ENCODE data around the gene CAV2.

Gene CAV2

DNA sequence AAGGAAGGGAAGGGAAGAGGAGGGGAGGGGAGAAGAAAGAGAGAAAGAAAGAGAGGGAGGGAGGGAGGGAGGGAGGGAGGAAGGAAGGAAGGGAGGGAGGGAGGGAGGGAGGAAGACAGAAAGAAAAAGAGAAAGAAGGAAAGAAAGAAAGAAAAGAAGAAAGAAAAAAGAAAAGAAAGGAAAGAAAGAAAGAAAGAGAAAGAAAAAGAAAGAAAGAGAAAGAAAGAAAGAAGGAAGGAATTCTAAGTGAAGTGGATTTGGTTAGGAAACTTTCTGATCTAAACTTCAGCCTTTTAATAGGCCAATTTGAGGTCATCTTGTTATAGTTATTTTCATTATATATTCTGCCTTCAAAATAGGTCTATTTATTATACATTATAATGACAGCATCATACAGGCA lies 4.3 kb downstream of the CAV2 start:
- intact Hi-C loops (cut with micrococcal nuclease), result no loop called here
- Mint-ChIP-seq H3K9me3 (no peaks in the 10 kb centered on the region), H3K27ac (no peak overlapping the region), H3K36me3 (ENCODE audit: low read depth) (no peaks in the 10 kb centered on the region), H3K4me1 (ENCODE audit: low read depth) (peaks cover 12% of the 10 kb centered on the region), H3K4me3 (no peak overlapping the region), H3K27me3 (peaks cover 40% of the 10 kb centered on the region)

DNA sequence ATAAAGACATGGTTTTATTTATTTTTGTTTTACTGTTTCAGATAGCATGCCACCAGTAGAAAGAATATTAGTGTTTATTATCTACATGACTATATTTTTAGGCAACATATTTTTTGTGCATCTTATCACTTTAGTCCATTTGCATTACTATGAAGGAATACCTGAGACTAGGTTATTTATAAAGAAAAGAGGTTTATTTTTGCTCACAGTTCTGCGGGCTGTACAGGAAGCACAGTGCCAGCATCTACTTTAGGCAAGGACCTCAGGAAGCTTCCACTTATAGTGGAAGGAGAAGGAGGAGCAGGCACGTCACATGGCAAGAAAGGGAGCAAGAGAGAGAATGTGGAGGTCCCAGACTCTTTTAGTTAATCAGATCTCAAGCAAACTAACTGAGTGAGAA lies 5.7 kb downstream of the CAV2 start:
- Mint-ChIP-seq H3K4me1 (ENCODE audit: low read depth) (peaks cover 5% of the 10 kb centered on the region), H3K36me3 (ENCODE audit: low read depth) (no peaks in the 10 kb centered on the region), H3K9me3 (no peaks in the 10 kb centered on the region), H3K27me3 (peaks cover 28% of the 10 kb centered on the region), H3K4me3 (no peak overlapping the region), H3K27ac (no peak overlapping the region)
- intact Hi-C loops (cut with micrococcal nuclease), result no loop called here

DNA sequence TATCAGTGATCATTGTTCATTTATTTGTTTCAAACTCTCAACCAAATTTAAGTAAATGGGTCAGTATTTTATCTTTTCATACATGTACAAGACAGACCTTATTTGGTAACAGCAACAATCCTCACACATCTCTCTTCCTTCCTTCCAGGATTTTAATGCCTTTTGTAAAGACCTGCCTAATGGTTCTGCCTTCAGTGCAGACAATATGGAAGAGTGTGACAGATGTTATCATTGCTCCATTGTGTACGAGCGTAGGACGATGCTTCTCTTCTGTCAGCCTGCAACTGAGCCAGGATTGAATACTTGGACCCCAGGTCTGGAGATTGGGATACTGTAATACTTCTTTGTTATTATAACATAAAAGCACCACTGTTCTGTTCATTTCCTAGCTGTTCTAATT lies 6.3 kb downstream of the CAV2 start:
- H3K27me3 Mint-ChIP-seq, result peaks cover 22% of the 10 kb centered on the region
- no peaks in the 10 kb centered on the region for H3K36me3 Mint-ChIP-seq (ENCODE audit: low read depth)
- no peak overlapping the region for H3K4me3 Mint-ChIP-seq
- intact Hi-C loops (cut with micrococcal nuclease), result no loop called here
- no peak overlapping the region for H3K27ac Mint-ChIP-seq
- H3K9me3 Mint-ChIP-seq, result no peaks in the 10 kb centered on the region
- H3K4me1 Mint-ChIP-seq (ENCODE audit: low read depth), result no peaks in the 10 kb centered on the region

- intact Hi-C loops (cut with micrococcal nuclease), result no loop called here
- no peak overlapping the region for H3K27ac Mint-ChIP-seq
Measured at GRCh38 chr7:116509982-116510579, 10.5 kb downstream of the CAV2 start.

DNA sequence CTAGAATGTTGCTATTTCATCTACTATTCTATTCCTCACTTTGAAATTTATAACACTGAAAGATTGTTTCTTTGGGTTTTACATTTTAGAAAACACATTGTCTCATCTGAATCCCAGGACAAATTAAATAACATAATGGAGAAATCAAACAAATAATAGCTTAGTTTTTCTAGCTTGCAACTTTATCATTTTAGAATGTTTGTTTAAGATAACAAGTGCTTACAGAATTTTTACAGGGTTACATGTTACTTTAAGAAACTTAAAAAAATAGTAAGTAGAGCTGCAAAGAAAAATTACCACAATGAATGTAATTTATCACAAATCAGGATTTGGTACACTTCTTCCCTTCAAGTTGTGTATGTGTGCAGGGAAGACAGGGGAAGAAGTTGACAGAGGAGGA lies 11.3 kb downstream of the CAV2 start:
- Mint-ChIP-seq H3K4me1 (ENCODE audit: low read depth) (peaks cover 5% of the 10 kb centered on the region), H3K36me3 (ENCODE audit: low read depth) (no peaks in the 10 kb centered on the region), H3K27ac (no peak overlapping the region), H3K4me3 (no peak overlapping the region), H3K9me3 (no peaks in the 10 kb centered on the region), H3K27me3 (peaks cover 8% of the 10 kb centered on the region)
- intact Hi-C loops (cut with micrococcal nuclease), result no loop called here

More at GRCh38 chr7:116509982-116510579, 10.5 kb downstream of the CAV2 start:
- no peaks in the 10 kb centered on the region for H3K9me3 Mint-ChIP-seq
- peaks cover 5% of the 10 kb centered on the region for H3K4me1 Mint-ChIP-seq (ENCODE audit: low read depth)
- H3K36me3 Mint-ChIP-seq (ENCODE audit: low read depth), result no peaks in the 10 kb centered on the region
- peaks cover 6% of the 10 kb centered on the region for H3K27me3 Mint-ChIP-seq
- no peak overlapping the region for H3K4me3 Mint-ChIP-seq

- Mint-ChIP-seq H3K4me3 (peak overlapping the region; percentile 28), H3K36me3 (ENCODE audit: low read depth) (no peaks in the 10 kb centered on the region), H3K27me3 (peaks cover 10% of the 10 kb centered on the region), H3K27ac (no peak overlapping the region), H3K9me3 (no peaks in the 10 kb centered on the region), H3K4me1 (ENCODE audit: low read depth) (peaks cover 5% of the 10 kb centered on the region)
- intact Hi-C loops (cut with micrococcal nuclease), result no loop called here
Measured at GRCh38 chr7:116511552-116512519, 12.3 kb downstream of the CAV2 start.

- H3K4me3 Mint-ChIP-seq, result no peak overlapping the region
- H3K36me3 Mint-ChIP-seq (ENCODE audit: low read depth), result no peaks in the 10 kb centered on the region
- no peak overlapping the region for H3K27ac Mint-ChIP-seq
- peaks cover 10% of the 10 kb centered on the region for H3K27me3 Mint-ChIP-seq
- H3K9me3 Mint-ChIP-seq, result no peaks in the 10 kb centered on the region
- H3K4me1 Mint-ChIP-seq (ENCODE audit: low read depth), result peaks cover 5% of the 10 kb centered on the region
- intact Hi-C loops (cut with micrococcal nuclease), result no loop called here
Measured at GRCh38 chr7:116512520-116513188, 13.1 kb downstream of the CAV2 start.

- no peak overlapping the region for H3K4me3 Mint-ChIP-seq
Measured at GRCh38 chr7:116515584-116515983, 16.0 kb downstream of the CAV2 start.

GRCh38 chr7:116516324-116516723 lies 16.8 kb downstream of the CAV2 start:
- no peaks in the 10 kb centered on the region for H3K36me3 Mint-ChIP-seq (ENCODE audit: low read depth)
- peaks cover 5% of the 10 kb centered on the region for H3K4me1 Mint-ChIP-seq (ENCODE audit: low read depth)
- H3K27ac Mint-ChIP-seq, result no peak overlapping the region
- intact Hi-C loops (cut with micrococcal nuclease), result no loop called here
- no peak overlapping the region for H3K4me3 Mint-ChIP-seq
- H3K27me3 Mint-ChIP-seq, result peaks cover 22% of the 10 kb centered on the region
- no peaks in the 10 kb centered on the region for H3K9me3 Mint-ChIP-seq

More at GRCh38 chr7:116515584-116515983, 16.0 kb downstream of the CAV2 start:
- intact Hi-C loops (cut with micrococcal nuclease), result no loop called here
- Mint-ChIP-seq H3K27me3 (peaks cover 22% of the 10 kb centered on the region), H3K27ac (no peak overlapping the region), H3K9me3 (no peaks in the 10 kb centered on the region), H3K4me1 (ENCODE audit: low read depth) (peaks cover 5% of the 10 kb centered on the region), H3K36me3 (ENCODE audit: low read depth) (no peaks in the 10 kb centered on the region)

DNA sequence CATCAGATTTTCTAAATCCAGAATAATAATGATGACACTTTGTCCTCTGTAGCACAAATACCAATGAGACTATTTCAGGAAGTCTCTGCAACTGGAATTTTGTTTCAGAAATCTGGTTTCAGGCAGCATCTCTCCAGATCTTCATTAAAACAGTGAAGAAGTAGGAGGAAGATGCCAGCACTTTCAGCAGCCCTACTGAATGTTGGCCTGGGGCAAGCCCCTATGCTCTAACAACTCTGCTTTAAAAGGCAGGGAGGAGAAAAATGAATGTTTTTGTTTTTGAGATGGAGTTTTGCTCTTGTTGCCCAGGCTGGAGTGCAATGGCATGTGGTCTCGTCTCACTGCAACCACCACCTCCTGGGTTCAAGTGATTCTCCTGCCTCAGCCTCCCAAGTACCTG lies 18.1 kb downstream of the CAV2 start:
- intact Hi-C loops (cut with micrococcal nuclease), result no loop called here
- Mint-ChIP-seq H3K4me1 (ENCODE audit: low read depth) (no peaks in the 10 kb centered on the region), H3K4me3 (no peak overlapping the region), H3K36me3 (ENCODE audit: low read depth) (no peaks in the 10 kb centered on the region), H3K27ac (no peak overlapping the region), H3K9me3 (no peaks in the 10 kb centered on the region), H3K27me3 (peaks cover 31% of the 10 kb centered on the region)

DNA sequence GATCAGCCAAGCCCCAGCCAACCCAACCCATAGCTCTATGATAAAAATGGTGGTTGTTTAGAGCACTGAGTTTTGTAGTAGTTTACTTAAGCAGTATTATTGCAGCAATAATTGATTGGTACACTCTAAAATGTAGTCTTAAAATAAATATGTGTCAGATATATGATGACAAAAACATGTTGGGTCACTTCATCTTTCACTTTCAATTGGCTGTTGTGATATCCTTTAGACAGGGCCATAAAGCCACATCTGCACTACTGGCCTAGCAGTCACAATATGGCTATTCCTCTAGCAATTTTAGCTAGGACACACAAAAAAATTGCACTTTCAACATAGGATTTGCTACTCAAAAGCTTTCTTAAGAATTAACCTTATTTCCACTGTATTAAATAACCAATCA lies 19.4 kb downstream of the CAV2 start:
- intact Hi-C loops (cut with micrococcal nuclease), result no loop called here
- no peak overlapping the region for H3K27ac Mint-ChIP-seq
- no peak overlapping the region for H3K4me3 Mint-ChIP-seq
- peaks cover 39% of the 10 kb centered on the region for H3K27me3 Mint-ChIP-seq
- no peaks in the 10 kb centered on the region for H3K36me3 Mint-ChIP-seq (ENCODE audit: low read depth)
- H3K9me3 Mint-ChIP-seq, result no peaks in the 10 kb centered on the region
- no peaks in the 10 kb centered on the region for H3K4me1 Mint-ChIP-seq (ENCODE audit: low read depth)

- intact Hi-C loops (cut with micrococcal nuclease), result loop anchor here (10.0 kb wide), 1 partner anchor 346 kb away; no protein-coding TSS in a partner anchor
- H3K27me3 Mint-ChIP-seq, result peaks cover 50% of the 10 kb centered on the region
Measured at GRCh38 chr7:116521046-116521664, 21.6 kb downstream of the CAV2 start.

GRCh38 chr7:116522247-116522646 lies 22.7 kb downstream of the CAV2 start:
- peaks cover 23% of the 10 kb centered on the region for H3K4me1 Mint-ChIP-seq (ENCODE audit: low read depth)
- intact Hi-C loops (cut with micrococcal nuclease), result loop anchor here (10.0 kb wide), 1 partner anchor 347 kb away; no protein-coding TSS in a partner anchor

More at GRCh38 chr7:116521046-116521664, 21.6 kb downstream of the CAV2 start:
- H3K4me1 Mint-ChIP-seq (ENCODE audit: low read depth), result peaks cover 16% of the 10 kb centered on the region
- H3K36me3 Mint-ChIP-seq (ENCODE audit: low read depth), result no peaks in the 10 kb centered on the region
- H3K27ac Mint-ChIP-seq, result no peak overlapping the region
- no peaks in the 10 kb centered on the region for H3K9me3 Mint-ChIP-seq
- no peak overlapping the region for H3K4me3 Mint-ChIP-seq

More at GRCh38 chr7:116522247-116522646, 22.7 kb downstream of the CAV2 start:
- Mint-ChIP-seq H3K4me3 (no peak overlapping the region), H3K27ac (no peak overlapping the region), H3K9me3 (no peaks in the 10 kb centered on the region), H3K36me3 (ENCODE audit: low read depth) (no peaks in the 10 kb centered on the region), H3K27me3 (peaks cover 60% of the 10 kb centered on the region)

All from dendritic cell treated with granulocyte-macrophage colony-stimulating factor and Interleukin-4, amounts not matched to agents 40 ng/mL and 50 ng/mL, for 4 days (primary cell).